ENCODE results near the gene RFX3.

DNA sequence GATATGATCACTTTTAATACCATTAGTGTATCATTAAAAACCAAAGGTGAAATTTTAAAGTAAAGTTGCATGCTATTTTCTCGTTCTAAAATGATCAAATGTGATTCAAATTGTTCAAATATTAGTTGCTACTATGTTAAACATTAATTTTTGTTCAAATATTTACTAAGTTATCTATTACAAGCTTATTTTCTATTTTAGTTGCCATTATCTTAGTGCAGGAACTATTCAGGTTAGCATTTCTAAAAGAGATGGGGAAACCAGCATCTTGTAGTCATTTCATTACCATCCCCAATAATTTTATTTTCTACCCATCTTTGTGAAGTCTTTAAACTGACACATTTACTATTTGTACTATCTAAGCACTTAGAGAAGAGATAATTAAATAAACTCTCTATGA, 166.0 kb downstream of the RFX3 start:
- TF ChIP-seq, protein P1, sequence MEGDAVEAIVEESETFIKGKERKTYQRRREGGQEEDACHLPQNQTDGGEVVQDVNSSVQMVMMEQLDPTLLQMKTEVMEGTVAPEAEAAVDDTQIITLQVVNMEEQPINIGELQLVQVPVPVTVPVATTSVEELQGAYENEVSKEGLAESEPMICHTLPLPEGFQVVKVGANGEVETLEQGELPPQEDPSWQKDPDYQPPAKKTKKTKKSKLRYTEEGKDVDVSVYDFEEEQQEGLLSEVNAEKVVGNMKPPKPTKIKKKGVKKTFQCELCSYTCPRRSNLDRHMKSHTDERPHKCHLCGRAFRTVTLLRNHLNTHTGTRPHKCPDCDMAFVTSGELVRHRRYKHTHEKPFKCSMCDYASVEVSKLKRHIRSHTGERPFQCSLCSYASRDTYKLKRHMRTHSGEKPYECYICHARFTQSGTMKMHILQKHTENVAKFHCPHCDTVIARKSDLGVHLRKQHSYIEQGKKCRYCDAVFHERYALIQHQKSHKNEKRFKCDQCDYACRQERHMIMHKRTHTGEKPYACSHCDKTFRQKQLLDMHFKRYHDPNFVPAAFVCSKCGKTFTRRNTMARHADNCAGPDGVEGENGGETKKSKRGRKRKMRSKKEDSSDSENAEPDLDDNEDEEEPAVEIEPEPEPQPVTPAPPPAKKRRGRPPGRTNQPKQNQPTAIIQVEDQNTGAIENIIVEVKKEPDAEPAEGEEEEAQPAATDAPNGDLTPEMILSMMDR (conservative IDR thresholded peaks at IDR 0.05; ENCODE audit: low read depth, low read length), result no peak
- TF ChIP-seq EZH2 (IDR thresholded peaks at IDR 0.05; ENCODE audit: borderline replicate concordance, low read depth, low read length, poor library complexity, severe bottlenecking), result no peak
